GM12891 (cell line): ENCODE measurements around the gene SDCCAG8.

Experiments used
- PAX5 ChIP-seq: IDR thresholded peaks from 2 replicates; pipeline ENCODE4 v1.6.1; 2011; ENCODE audit warnings: low read length, moderate library complexity, mild to moderate bottlenecking; ENCODE audit not compliant: insufficient read depth, severe bottlenecking
- POLR2A ChIP-seq: IDR thresholded peaks from 2 replicates; pipeline ENCODE4 v1.6.1; 2011; ENCODE audit warnings: low read depth, low read length, control low read depth
- POLR2AphosphoS5 ChIP-seq: IDR thresholded peaks from 2 replicates; pipeline ENCODE4 v1.6.1; 2011; ENCODE audit warnings: low read depth, low read length, control low read depth
- POU2F2 ChIP-seq: IDR thresholded peaks from 2 replicates; pipeline ENCODE4 v1.6.1; 2011; ENCODE audit warnings: low read depth, mild to moderate bottlenecking, control low read depth, low read length, moderate library complexity
- SPI1 ChIP-seq: IDR thresholded peaks from 2 replicates; pipeline ENCODE4 v1.6.1; 2011; ENCODE audit warnings: low read depth, low read length, control low read depth
- TAF1 ChIP-seq: IDR thresholded peaks from 2 replicates; pipeline ENCODE4 v1.6.1; 2011; ENCODE audit warnings: low read depth, low read length, control low read depth

DNA sequence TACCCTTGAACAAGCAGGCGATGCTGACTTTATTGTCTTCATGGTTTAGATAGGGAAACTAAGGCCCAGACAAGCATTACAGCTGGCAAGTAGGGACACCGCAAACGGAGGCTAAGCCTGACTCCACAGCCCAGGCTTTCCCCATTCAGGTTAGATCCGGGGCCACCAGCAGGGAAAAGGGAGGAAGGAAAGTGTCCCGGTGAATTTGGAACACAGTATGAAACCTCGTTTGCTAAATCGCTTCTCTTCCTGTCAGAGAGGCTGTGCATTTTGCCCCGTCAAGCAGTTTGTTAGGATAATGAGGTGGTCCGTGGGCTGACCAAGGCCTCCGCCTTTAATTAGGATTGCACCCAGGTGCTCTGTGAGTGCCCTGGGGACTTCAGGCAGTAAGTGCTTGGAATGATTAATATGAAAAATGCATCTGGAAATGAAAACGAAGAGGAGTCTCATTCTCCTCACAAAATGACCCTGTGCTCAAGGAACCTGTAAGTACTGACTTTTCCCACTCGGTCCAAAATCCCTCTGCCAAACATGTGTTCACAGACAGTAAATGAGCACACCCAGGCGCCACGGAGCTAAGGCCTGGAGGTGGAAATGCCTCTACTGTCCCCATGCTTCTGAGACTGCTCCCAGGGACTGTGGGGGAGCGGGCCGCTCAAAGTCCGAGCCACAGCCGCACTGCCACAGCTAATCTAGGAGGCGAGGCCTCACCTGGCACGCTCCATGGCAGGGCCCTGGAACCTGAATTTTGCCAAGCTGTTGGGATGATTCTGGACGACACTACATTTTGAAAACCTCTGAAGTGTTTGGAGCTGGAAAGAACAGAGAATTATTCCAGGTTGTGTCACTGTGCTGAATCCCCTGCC is 234.1 kb downstream of the SDCCAG8 start:
- TF ChIP-seq POLR2AphosphoS5, result no peak
- TF ChIP-seq SPI1, result no peak
- no peak for TF ChIP-seq TAF1
- TF ChIP-seq POLR2A, result no peak
- no peak for TF ChIP-seq PAX5
- no peak for TF ChIP-seq POU2F2
